ENCODE measurements around the gene C8A. TPM values are rescaled to one million over a fixed set of nuclear protein-coding genes. Genes with fewer than 3 reads are reported as not detected.
A peak's percentile ranks its signal among the peaks of the same experiment; 100 is the strongest.

Gene C8A
- total RNA-seq, 1 donor from 2014 or later = not detected

- Mint-ChIP-seq H3K27ac (no peak overlapping the region), H3K9me3 (peaks cover 5% of the 10 kb centered on the region), H3K36me3 (ENCODE audit: low read depth) (no peaks in the 10 kb centered on the region), H3K27me3 (peaks cover 30% of the 10 kb centered on the region), H3K4me1 (no peaks in the 10 kb centered on the region), H3K4me3 (no peak overlapping the region)
- DNase-seq = no peak
- ChIA-PET CTCF (no interaction called here), POLR2A (no interaction called here)
- no peak for ATAC-seq (ENCODE audit: low read depth)
- intact Hi-C loops (cut with micrococcal nuclease) = no loop called here
- TF ChIP-seq CTCF (IDR thresholded peaks at IDR 0.05) = no peak
Measured at GRCh38 chr1:56816264-56816663, 38.3 kb upstream of the C8A start.

- intact Hi-C loops (cut with micrococcal nuclease) = no loop called here
- Mint-ChIP-seq H3K27me3 (peaks cover 34% of the 10 kb centered on the region), H3K36me3 (ENCODE audit: low read depth) (no peaks in the 10 kb centered on the region), H3K4me3 (no peak overlapping the region), H3K9me3 (peaks cover 5% of the 10 kb centered on the region), H3K4me1 (no peaks in the 10 kb centered on the region), H3K27ac (no peak overlapping the region)
- CTCF ChIA-PET = no interaction called here
- no peak for DNase-seq
- no peak for TF ChIP-seq CTCF (IDR thresholded peaks at IDR 0.05)
- POLR2A ChIA-PET = no interaction called here
- no peak for ATAC-seq (ENCODE audit: low read depth)
Measured at GRCh38 chr1:56816909-56817308, 37.7 kb upstream of the C8A start.

GRCh38 chr1:56817716-56818463, 36.7 kb upstream of the C8A start:
- Mint-ChIP-seq H3K4me3 (no peak overlapping the region), H3K27ac (no peak overlapping the region), H3K36me3 (ENCODE audit: low read depth) (no peaks in the 10 kb centered on the region), H3K9me3 (peaks cover 5% of the 10 kb centered on the region), H3K27me3 (peaks cover 30% of the 10 kb centered on the region), H3K4me1 (no peaks in the 10 kb centered on the region)
- ATAC-seq (ENCODE audit: low read depth) (no peak), DNase-seq (no peak)
- no peak for TF ChIP-seq CTCF (IDR thresholded peaks at IDR 0.05)
- POLR2A ChIA-PET = no interaction called here
- CTCF ChIA-PET = no interaction called here
- intact Hi-C loops (cut with micrococcal nuclease) = no loop called here

GRCh38 chr1:56819387-56819899, 35.2 kb upstream of the C8A start, which contains the start of gene FYB2:
TSS of gene FYB2 (minus strand) at chr1:56819404. CDS start at chr1:56819290, 114 bp downstream.
- Mint-ChIP-seq H3K27ac (no peak within 1 kb of the TSS), H3K4me1 (no peaks in the 10 kb centered on the region), H3K4me3 (no peak within 1 kb of the TSS), H3K9me3 (no peaks in the 10 kb centered on the region), H3K36me3 (ENCODE audit: low read depth) (no peaks in the 10 kb centered on the region), H3K27me3 (peaks cover 26% of the 10 kb centered on the region)
- ChIA-PET CTCF (no interaction called here), POLR2A (no interaction called here)
- no peak for TF ChIP-seq CTCF (IDR thresholded peaks at IDR 0.05)
- ATAC-seq (ENCODE audit: low read depth) (no peak), DNase-seq (no peak)
- intact Hi-C loops (cut with micrococcal nuclease) = no loop called here

GRCh38 chr1:56820755-56821461, 33.7 kb upstream of the C8A start:
- ChIA-PET CTCF (interaction anchor here (0.7 to 2.6 kb wide), 4 partner anchors 11 to 1876 kb away, joined by 3 to 9 read pairs (median 3); no protein-coding TSS in a partner anchor), POLR2A (no interaction called here)
- H3K4me3 Mint-ChIP-seq = no peak overlapping the region
- peaks cover 24% of the 10 kb centered on the region for H3K27me3 Mint-ChIP-seq
- H3K4me1 Mint-ChIP-seq = no peaks in the 10 kb centered on the region
- TF ChIP-seq CTCF (IDR thresholded peaks at IDR 0.05) = peak; percentile 32
- H3K36me3 Mint-ChIP-seq (ENCODE audit: low read depth) = no peaks in the 10 kb centered on the region
- no peaks in the 10 kb centered on the region for H3K9me3 Mint-ChIP-seq
- peak; percentile 56 for DNase-seq
- no peak overlapping the region for H3K27ac Mint-ChIP-seq
- ATAC-seq (ENCODE audit: low read depth) = peak; percentile 54
- intact Hi-C loops (cut with micrococcal nuclease) = loop anchor here (2.0 kb wide), 1 partner anchor 1536 kb away; no protein-coding TSS in a partner anchor

Measured in activated B cell treated with CpG ODN at 0.5 μM for 24 hours (primary cell).